IPS-18a (cell line): Measurements from ENCODE around the gene ZNF496.
"Not testable (repeated sequence)": the region's sequence is repeated elsewhere in the genome, so short reads cannot be mapped to it uniquely, and the experiment has no call there.

ENCODE experiments used
- H3K27ac ChIP-seq: one replicate; pipeline ENCODE4 v1.5.1; 2013; ENCODE audit warnings: low read length
- H3K27me3 ChIP-seq: one replicate; pipeline ENCODE4 v1.6.1; 2013; ENCODE audit warnings: mild to moderate bottlenecking, low read length; ENCODE audit not compliant: control insufficient read depth, insufficient read depth
- H3K36me3 ChIP-seq: one replicate; pipeline ENCODE4 v1.6.1; 2013; ENCODE audit warnings: low read depth, low read length; ENCODE audit not compliant: control insufficient read depth
- H3K4me1 ChIP-seq: one replicate; pipeline ENCODE4 v1.6.1; 2013; ENCODE audit warnings: low read depth, low read length; ENCODE audit not compliant: control insufficient read depth
- H3K4me3 ChIP-seq: one replicate; pipeline ENCODE4 v1.5.1; 2013; ENCODE audit warnings: low read length
- H3K9ac ChIP-seq: one replicate; pipeline ENCODE4 v1.6.1; 2013; ENCODE audit warnings: mild to moderate bottlenecking, low read length, moderate library complexity
- H3K9me3 ChIP-seq: one replicate; pipeline ENCODE4 v1.6.1; 2013; ENCODE audit warnings: low read depth, low read length; ENCODE audit not compliant: control insufficient read depth

The ZNF496 gene

DNA sequence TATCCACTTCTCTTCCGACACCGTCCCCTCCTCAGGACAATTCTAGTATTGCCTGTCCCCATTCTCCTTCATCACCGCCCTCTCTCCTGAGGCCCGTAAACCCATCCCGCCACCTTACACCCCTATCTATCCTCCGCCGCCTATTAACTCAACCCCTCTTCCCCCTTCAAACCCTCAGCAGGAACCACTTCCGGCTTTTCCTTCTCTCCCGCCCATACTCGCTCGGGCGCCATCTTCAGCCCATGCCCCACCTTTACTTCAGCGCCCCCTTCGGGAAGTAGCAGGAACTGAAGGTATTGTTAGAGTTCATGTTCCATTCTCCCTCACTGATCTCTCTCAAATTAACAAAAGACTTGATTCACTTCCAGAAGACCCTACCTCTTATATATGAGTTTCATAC is 44.2 kb downstream of the ZNF496 start:
- H3K4me3 ChIP-seq, result no peak overlapping the region
- peaks cover 13% of the 10 kb centered on the region for H3K4me1 ChIP-seq
- no peaks in the 10 kb centered on the region for H3K36me3 ChIP-seq
- H3K9me3 ChIP-seq, result no peaks in the 10 kb centered on the region
- H3K27me3 ChIP-seq, result no peaks in the 10 kb centered on the region
- no peak overlapping the region for H3K9ac ChIP-seq
- no peak overlapping the region for H3K27ac ChIP-seq

DNA sequence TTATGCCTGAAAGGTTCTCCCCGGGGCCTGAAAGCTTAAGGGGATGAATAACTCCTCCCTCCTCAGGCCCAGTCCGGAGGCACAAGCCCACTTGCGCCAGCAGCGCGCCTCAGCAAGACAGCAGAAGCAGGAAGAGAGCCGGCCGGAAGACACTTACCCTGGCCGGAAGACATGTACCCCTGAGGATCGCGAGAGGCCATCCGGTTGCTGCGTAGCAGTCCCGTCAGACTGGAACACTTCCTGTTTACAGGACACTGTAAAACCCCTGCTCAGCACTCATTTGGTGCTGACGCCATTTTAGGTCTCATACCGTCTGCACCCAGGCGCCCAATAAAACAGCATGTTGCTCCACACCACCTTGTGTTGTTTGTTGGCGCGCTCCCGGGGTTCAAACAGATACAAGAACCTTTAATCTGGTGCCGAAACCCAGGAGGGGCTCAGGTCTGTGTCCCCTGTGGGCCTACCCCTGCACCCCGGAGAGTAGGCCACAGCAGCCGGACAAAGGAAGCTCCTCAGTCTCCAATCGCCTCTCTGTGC is 45.5 kb downstream of the ZNF496 start:
- H3K27me3 ChIP-seq, result no peaks in the 10 kb centered on the region
- H3K9me3 ChIP-seq, result no peaks in the 10 kb centered on the region
- no peak overlapping the region for H3K27ac ChIP-seq
- no peaks in the 10 kb centered on the region for H3K36me3 ChIP-seq
- H3K4me1 ChIP-seq, result peaks cover 10% of the 10 kb centered on the region
- no peak overlapping the region for H3K9ac ChIP-seq
- no peak overlapping the region for H3K4me3 ChIP-seq

DNA sequence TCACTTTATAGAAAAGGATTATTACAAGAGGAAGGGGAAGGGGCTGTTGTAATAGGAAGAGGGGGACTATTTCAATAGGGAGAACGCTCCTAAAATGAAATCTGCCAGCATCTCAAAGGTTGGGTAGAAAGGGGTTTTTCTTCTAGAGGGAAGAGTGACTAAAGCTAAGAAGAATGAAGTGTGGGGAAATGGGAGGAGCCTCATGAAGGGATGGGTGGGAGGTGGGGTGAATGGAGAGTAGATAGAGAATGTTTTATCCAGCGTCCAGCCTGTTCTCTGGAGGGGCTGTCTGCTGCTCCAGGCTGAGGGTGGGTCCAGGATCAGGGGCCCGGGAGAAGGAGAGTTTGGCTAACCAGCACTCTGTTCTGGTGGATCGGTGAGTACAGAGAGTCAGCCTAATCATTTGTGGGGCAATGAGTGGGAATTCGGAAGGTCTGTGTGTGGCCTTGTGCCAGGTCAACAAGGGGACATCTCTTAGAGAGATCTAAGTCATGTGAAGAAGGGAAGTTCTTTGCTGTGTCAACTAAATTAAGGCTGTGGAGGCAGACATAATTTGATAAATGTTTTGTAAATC is 50.6 kb downstream of the ZNF496 start:
- Histone ChIP-seq H3K36me3 (no peaks in the 10 kb centered on the region), H3K27me3 (no peaks in the 10 kb centered on the region), H3K9me3 (no peaks in the 10 kb centered on the region), H3K4me3 (no peak overlapping the region), H3K4me1 (peaks cover 6% of the 10 kb centered on the region), H3K27ac (no peak overlapping the region), H3K9ac (no peak overlapping the region)

DNA sequence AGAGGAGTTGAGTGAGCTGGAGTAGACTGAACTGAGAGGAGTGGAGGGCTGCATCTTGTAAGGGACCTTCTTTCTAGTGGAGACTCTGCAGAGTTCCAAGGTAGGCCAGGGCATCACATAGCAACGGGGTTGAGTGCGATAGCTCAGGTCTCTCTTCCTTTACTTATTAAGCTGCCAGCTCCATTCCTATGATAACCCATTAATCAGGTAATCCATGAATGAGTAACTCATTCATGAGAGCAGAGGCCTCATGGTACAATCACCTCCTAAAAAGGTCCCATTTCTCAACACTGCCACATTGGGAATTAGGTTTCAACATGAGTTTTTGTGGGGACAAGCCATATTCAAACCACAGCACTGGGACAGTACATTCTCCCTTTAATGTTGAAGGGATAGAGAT is 54.5 kb downstream of the ZNF496 start:
- Histone ChIP-seq H3K9me3 (no peaks in the 10 kb centered on the region), H3K27me3 (no peaks in the 10 kb centered on the region), H3K27ac (no peak overlapping the region), H3K4me3 (no peak overlapping the region), H3K9ac (no peak overlapping the region), H3K4me1 (peaks cover 6% of the 10 kb centered on the region), H3K36me3 (no peaks in the 10 kb centered on the region)

DNA sequence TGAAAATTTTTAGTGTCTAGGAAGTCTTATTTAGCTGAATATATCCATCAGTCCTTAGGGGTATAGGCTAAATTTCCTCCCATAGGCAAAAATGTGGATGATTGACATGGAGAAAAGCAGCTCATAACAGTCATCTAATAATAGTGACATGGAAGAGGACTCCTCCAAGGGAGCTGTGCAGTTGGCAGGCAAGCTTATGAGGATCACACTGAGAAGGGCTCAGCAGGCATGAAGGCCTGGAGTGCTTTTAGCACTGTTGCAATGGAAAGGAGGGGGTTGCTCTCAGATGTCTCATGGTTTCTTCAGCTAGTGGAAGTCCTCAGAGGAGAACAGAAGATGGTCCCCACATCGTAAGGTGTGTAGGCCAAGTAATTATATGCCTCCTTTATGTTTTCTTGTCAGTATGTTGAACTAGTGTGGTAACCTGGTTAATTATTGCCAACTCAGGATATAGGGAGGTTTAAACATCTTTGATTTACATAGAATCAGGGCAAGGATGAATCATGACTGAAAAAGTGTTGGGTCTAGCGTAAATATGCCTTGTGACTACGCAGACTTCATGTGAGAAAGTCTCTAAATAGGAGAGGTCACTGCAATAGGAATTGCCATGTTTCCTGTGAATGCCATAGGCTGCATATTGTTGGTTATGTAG is 56.9 kb downstream of the ZNF496 start:
- peaks cover 9% of the 10 kb centered on the region for H3K9me3 ChIP-seq
- H3K4me3 ChIP-seq, result no peak overlapping the region
- no peaks in the 10 kb centered on the region for H3K36me3 ChIP-seq
- H3K27me3 ChIP-seq, result no peaks in the 10 kb centered on the region
- H3K27ac ChIP-seq, result no peak overlapping the region
- no peaks in the 10 kb centered on the region for H3K4me1 ChIP-seq
- no peak overlapping the region for H3K9ac ChIP-seq

DNA sequence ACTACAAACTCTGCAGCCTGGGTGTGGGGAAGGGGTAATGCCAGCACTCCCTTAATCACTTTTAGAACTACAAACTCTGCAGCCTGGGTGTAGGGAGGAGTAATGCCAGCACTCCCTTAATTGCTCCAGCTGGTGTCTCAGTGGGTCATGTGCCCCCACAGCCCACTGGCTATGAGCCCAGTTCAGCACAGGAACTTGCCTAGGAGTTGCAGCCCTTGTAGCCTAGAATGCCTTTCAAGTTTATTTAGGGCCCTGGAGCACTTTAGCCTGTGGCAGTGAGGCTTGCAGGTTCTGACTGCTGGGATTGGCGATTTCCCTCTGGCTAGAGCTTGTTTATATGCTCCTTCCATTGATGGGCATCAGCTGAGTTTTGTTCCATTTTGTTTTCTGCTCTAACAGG is 58.7 kb downstream of the ZNF496 start:
- Histone ChIP-seq H3K4me3 (no peak overlapping the region), H3K27me3 (no peaks in the 10 kb centered on the region), H3K9ac (no peak overlapping the region), H3K9me3 (peaks cover 10% of the 10 kb centered on the region), H3K4me1 (no peaks in the 10 kb centered on the region), H3K36me3 (no peaks in the 10 kb centered on the region), H3K27ac (no peak overlapping the region)

DNA sequence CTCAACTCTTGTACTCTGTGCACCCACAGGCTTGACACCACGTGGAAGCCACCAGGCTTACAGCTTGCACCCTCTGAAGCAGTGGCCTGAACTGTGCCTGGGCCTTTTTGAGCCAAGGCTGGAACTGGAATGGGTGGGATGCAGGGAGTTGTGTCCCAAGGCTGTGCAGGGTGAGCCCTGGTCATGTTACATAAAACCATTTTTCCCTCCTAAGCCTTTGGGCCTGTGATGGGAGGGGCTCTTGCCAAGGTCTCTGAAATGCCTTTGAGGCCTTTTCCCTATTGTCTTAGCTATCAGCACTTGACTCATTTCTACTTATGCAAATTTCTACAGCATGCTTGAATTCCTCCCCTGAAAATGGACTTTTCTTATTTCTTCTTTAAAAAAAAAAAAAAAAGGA is 61.7 kb downstream of the ZNF496 start:
- no peak overlapping the region for H3K9ac ChIP-seq
- peaks cover 10% of the 10 kb centered on the region for H3K9me3 ChIP-seq
- no peak overlapping the region for H3K4me3 ChIP-seq
- no peaks in the 10 kb centered on the region for H3K4me1 ChIP-seq
- no peaks in the 10 kb centered on the region for H3K27me3 ChIP-seq
- H3K27ac ChIP-seq, result no peak overlapping the region
- no peaks in the 10 kb centered on the region for H3K36me3 ChIP-seq

DNA sequence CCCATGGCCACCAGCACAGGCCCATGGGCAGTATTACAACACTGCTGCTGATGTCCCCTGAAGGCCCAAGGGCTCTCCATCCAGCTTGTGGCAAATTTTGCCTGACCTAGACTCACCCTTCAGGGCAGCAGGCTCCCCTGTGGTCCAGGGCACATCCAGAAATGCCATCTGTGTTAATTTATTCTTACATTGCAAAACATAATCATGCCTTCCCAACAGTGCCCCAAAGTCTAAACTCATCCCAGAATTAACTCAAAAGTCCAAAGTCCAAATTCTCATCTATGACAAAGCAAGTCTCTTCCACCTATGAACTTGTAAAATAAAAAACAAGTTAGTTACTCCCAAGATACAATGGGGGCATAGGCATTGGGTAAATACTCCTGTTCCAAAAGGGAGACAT is 62.5 kb downstream of the ZNF496 start:
- Histone ChIP-seq H3K9ac (no peak overlapping the region), H3K36me3 (no peaks in the 10 kb centered on the region), H3K4me3 (no peak overlapping the region), H3K27me3 (no peaks in the 10 kb centered on the region), H3K27ac (no peak overlapping the region), H3K9me3 (peaks cover 10% of the 10 kb centered on the region), H3K4me1 (no peaks in the 10 kb centered on the region)

DNA sequence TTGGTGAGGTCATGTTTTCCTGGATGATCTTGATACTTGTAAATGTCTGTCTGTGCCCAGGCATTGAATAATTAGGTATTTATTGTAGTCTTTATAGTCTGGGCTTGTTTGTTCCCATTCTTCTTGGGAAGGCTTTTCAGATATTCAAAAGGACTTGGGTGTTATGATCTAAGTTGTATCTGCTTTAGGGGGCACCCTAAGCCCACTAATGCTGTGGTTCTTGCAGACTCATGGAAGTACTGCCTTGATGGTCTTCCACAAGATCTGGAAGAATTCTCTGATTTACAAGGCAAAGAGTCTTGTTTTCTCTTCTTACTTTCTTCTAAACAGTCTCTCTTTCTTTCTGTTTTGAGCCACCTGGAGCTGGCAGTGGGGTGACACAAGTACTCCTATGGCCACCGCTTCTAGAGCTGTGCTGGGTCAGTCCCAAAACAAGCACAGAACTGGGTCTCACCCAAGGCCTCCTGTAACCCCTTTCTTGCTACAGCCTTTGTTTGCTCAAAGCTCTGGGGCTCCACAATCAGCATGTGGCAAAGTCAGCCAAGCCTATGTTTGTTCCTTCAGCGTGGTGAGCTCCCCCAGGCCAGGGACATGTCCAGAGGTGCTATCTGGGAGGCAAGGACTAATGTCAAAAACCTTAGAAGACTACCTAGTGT is 63.1 kb downstream of the ZNF496 start:
- no peak overlapping the region for H3K27ac ChIP-seq
- no peaks in the 10 kb centered on the region for H3K27me3 ChIP-seq
- H3K36me3 ChIP-seq, result no peaks in the 10 kb centered on the region
- H3K9me3 ChIP-seq, result peaks cover 10% of the 10 kb centered on the region
- no peak overlapping the region for H3K9ac ChIP-seq
- H3K4me1 ChIP-seq, result no peaks in the 10 kb centered on the region
- no peak overlapping the region for H3K4me3 ChIP-seq

DNA sequence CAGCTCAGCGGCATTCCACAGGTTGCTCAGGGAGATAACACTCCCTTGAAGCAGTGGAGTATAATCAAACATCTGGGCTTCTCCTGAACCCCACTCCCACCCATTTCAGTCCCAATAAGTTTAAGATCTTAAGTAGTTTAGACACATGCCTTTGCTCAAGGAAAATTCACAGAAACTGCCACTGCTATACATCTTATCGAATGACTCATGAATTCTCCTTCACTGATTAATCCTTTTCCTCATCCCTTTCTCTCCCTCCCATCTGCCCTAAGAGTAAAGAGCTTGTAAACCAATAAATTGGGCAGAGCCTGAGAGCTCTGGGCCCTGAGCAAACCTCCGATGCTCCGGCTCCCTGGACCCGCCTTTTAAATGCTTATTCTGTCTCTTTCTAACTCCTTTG is 65.6 kb downstream of the ZNF496 start:
- Histone ChIP-seq H3K27me3 (no peaks in the 10 kb centered on the region), H3K36me3 (no peaks in the 10 kb centered on the region), H3K27ac (no peak overlapping the region), H3K4me1 (no peaks in the 10 kb centered on the region), H3K9me3 (peaks cover 6% of the 10 kb centered on the region), H3K9ac (no peak overlapping the region), H3K4me3 (no peak overlapping the region)

DNA sequence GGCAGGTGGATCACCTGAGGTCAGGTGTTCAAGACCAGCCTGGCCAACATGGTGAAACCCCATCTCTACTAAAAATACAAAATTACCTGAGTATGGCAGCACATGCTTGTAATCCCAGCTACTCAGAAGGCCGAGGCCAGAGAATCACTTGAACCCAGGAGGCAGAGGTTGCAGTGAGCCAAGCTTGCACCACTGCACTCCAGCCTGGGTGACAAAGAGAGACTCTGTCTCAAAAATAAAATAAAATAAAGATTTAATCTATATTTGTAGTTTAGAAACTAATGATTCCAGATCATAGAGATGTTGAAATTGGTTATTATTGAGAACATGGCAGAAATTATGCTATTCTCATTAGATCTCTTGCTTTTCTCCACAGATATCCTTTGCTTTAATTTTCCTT is 75.9 kb downstream of the ZNF496 start, which contains the start of gene VN1R5:
TSS of gene VN1R5 (plus strand) at position 301 of the 400 bp plus-strand sequence.
- H3K36me3 ChIP-seq, H3K9ac ChIP-seq, H3K4me3 ChIP-seq, H3K27ac ChIP-seq, H3K4me1 ChIP-seq, H3K27me3 ChIP-seq, H3K9me3 ChIP-seq: not testable (repeated sequence)

DNA sequence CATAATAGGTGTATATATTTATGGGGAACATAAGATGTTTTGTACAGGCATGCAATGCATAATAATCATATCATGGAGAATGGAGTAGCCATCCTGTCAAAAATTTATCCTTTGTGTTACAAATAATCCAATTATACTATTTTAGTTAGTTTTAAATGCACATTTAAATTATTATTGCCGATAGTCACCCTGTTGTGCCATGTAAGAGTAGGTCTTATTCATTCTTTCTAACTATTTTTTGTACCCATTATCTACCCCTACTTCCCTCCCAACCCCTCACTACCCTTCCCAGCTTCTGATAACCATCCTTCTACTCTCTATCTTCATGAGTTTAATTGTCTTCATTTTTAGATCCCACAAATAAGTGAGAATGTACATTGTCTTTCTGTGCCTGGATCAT is 84.1 kb downstream of the ZNF496 start:
- H3K27me3 ChIP-seq, result no peaks in the 10 kb centered on the region
- H3K9ac ChIP-seq, result no peak overlapping the region
- H3K27ac ChIP-seq, result no peak overlapping the region
- no peaks in the 10 kb centered on the region for H3K4me1 ChIP-seq
- no peaks in the 10 kb centered on the region for H3K9me3 ChIP-seq
- no peaks in the 10 kb centered on the region for H3K36me3 ChIP-seq
- no peak overlapping the region for H3K4me3 ChIP-seq
